HG03025 (cell line): ENCODE data around the gene MXD3.
"Not testable (repeated sequence)": the region's sequence is repeated elsewhere in the genome, so short reads cannot be mapped to it uniquely, and the experiment has no call there.

Experiments used
- ATAC-seq: cut with Tn5 transposase; IDR thresholded peaks from one replicate; pipeline ENCODE4 v1.9.1; 2021; ENCODE audit warnings: mild to moderate bottlenecking, moderate library complexity; ENCODE audit not compliant: unreplicated experiment, low FRiP score

MXD3 gene

GRCh38 chr5:177288191-177288590 is 23.5 kb downstream of the MXD3 start:
- ATAC-seq: no peak

DNA sequence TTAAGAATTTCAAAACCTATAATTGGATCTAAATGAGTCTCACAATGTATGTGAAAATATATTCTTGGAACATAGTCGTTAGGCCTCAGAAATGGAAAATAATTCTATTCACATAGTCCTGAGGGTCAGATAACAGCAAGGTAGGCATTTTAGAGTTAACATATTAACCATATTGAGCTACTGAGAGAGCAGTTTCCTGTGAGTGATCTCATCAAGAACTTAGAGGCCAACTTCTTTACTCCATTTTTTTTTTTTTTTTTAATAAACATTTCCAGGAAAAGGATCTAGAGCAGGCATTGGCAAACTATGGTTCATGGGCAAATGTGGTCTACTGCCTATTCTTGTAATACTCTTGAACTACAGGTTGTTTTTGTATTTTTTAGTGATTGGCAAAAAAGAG is 34.8 kb downstream of the MXD3 start:
- no peak for ATAC-seq

DNA sequence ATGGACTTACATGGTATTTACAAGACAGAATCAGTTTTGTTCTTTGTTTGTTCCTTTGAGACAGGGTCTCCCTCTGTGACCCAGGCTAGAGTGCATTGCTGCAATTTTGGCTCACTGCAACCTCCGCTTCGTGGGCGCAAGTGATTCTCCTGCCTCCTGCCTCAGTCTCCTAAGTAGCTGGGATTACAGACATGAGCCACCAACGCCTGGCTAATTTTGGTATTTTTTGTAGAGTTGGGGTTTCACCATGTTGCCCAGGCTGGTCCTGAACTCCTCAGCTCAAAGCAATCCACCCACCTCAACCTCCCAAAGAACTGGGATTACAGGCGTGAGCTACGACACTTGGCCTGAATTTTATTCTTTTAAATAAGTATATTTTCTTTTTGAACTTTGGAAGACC is 35.8 kb downstream of the MXD3 start:
- ATAC-seq: no peak

DNA sequence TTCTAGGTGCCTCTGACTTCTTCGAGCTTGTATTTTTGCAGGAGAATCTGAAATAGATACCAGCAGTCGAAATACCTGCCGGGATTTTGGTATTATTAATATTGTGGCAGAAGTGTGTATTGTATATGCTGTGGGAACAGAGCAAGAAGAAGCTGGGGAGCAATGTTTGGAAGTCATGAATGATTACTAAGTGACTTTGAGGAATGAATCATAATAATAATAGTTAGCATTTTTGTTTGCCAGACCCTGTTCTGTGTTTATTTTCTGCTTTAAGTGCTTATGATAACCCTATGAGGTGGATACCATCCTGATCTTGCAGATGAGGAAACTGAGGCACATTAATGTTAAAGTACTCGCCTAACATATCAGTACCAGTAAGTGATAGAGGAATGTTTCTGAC is 40.6 kb downstream of the MXD3 start:
- no peak for ATAC-seq

- ATAC-seq: no peak
These were observed 41.0 kb downstream of the MXD3 start for GRCh38 chr5:177270653-177271052.

- no peak for ATAC-seq
These were observed 41.7 kb downstream of the MXD3 start for GRCh38 chr5:177269976-177270375.

GRCh38 chr5:177269232-177269895 is 42.3 kb downstream of the MXD3 start:
- ATAC-seq: no peak

- ATAC-seq: no peak
These were observed 46.3 kb downstream of the MXD3 start for GRCh38 chr5:177265395-177265794.

GRCh38 chr5:177264178-177264577 is 47.5 kb downstream of the MXD3 start:
- no peak for ATAC-seq

DNA sequence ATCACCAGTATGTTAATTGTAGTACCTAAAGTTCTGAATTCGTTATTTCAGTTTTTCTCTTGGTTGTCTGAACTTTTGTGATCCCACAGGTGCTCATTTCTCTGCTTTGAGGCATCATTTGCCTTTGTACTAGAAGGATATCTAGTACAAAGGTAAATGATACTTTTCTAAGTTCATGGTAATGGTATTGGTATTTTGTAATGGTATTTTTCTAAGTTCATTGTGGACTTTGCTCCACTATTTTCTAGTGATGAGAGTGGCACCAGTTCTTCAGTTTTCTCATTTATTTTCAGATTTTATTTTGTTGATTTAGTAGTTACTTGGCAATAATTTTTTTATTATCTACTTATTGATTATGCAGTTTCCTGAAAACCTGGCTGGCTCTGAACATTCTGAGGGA is 50.2 kb downstream of the MXD3 start:
- ATAC-seq: no peak

DNA sequence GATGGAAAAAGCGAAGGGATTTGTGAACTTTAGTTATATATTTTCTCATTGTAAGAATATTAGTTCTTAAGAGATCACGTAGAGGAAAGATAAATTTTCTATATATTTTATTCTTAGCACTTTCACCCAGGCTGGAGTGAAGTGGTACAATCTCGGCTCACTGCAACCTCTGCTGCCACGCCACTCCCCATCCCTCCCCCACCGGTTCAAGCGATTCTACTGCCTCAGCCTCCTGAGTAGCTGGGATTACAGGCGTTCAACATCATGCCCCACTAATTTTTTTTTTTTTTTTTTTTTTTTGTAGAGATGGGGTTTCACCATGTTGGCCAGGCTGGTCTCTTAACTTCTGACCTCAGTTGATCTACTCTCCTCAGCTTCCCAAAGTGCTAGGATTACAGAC is 50.7 kb downstream of the MXD3 start:
- no peak for ATAC-seq

GRCh38 chr5:177258711-177259110 is 53.0 kb downstream of the MXD3 start:
- not testable (repeated sequence) for ATAC-seq
